Astrocyte (in vitro differentiated cells and primary cell): ENCODE data around the gene CSGALNACT2.

Source experiments
- EZH2 ChIP-seq: IDR thresholded peaks from 2 replicates; pipeline ENCODE4 v1.6.1; 2012; ENCODE audit warnings: mild to moderate bottlenecking, low read length, inconsistent platforms; ENCODE audit not compliant: insufficient read depth
- TF ChIP-seq, protein P1 (sequence below): IDR thresholded peaks from 2 replicates; pipeline ENCODE4 v1.5.1; 2011; ENCODE audit warnings: low read depth, mild to moderate bottlenecking, inconsistent platforms, low read length, moderate library complexity; ENCODE audit not compliant: insufficient read depth

GRCh38 chr10:43127442-43127841, 10.8 kb upstream of the CSGALNACT2 start:
- TF ChIP-seq, protein P1, sequence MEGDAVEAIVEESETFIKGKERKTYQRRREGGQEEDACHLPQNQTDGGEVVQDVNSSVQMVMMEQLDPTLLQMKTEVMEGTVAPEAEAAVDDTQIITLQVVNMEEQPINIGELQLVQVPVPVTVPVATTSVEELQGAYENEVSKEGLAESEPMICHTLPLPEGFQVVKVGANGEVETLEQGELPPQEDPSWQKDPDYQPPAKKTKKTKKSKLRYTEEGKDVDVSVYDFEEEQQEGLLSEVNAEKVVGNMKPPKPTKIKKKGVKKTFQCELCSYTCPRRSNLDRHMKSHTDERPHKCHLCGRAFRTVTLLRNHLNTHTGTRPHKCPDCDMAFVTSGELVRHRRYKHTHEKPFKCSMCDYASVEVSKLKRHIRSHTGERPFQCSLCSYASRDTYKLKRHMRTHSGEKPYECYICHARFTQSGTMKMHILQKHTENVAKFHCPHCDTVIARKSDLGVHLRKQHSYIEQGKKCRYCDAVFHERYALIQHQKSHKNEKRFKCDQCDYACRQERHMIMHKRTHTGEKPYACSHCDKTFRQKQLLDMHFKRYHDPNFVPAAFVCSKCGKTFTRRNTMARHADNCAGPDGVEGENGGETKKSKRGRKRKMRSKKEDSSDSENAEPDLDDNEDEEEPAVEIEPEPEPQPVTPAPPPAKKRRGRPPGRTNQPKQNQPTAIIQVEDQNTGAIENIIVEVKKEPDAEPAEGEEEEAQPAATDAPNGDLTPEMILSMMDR = no peak
- no peak for TF ChIP-seq EZH2
